Measurements from ENCODE around the gene MSI2.
A peak's percentile ranks its signal among the peaks of the same experiment; 100 is the strongest.

MSI2 gene

DNA sequence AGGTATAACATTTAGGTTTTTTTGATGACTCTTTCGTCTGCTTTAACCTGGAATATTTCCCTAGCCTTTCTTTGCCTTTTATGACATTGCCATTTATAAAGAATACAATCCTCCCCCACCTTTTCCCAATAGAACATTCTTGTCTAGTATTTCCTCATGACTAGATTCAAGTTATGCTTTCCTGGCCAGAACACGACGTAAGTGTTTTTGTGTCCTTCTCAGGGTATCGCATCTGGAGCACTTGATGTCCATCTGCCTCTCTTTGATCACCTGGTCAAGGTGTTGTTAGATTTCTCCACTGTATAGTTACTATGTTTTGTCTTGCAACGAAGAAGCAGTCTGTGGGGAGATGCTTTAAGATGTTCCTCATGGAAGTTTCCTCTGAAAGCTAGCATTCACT lies 87.4 kb downstream of the MSI2 start:
- DNase-seq (ENCODE audit: low spot score): no peak

- DNase-seq (ENCODE audit: low spot score): no peak
These were observed 87.9 kb downstream of the MSI2 start for GRCh38 chr17:57344261-57344660.

GRCh38 chr17:57349541-57350247 lies 93.4 kb downstream of the MSI2 start:
- no peak for DNase-seq (ENCODE audit: low spot score)

DNA sequence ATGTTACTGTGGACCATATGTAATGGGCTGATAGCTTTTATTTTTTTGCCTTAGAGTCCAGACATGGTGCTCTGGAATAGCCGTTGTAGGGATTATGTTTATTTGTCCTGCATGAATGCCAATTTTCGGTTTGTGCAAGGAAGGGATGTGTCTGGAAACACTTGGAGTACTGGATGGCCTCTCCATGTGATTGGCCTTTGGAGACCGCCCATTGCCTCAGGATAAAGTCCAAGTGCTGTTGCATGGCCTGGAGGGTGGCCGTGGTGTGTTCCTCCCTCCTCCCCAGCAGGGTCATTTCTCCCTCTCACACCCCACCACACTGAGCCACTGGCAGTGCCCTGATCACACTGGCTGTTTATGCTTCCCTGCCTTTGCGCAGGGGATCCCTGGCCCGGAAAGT lies 93.9 kb downstream of the MSI2 start:
- no peak for DNase-seq (ENCODE audit: low spot score)

DNA sequence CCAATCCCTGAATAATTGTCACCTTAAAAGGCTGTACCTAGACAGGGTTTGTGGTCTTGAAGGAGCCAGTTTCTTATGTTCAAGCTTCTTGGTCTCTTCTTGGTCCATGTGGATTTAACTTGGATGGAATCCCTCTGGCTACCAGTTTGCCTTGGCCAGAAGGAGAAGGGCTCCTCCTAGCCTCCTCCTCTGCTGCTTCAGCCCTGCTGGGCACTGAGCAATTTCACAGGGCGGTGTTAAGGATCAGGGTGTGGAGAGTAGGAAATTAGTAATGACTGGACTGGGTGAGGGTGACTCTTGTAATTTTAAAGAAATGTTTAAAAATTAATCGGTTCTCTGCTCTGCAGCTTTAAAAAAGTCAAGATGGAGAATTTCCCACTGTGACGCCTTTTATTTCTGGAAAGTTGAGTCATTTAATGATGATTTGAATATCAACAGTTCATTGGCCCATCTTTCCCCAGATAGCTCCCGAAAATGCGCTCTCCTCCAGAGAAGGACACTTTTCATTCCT lies 96.4 kb downstream of the MSI2 start:
- DNase-seq (ENCODE audit: low spot score): no peak

DNA sequence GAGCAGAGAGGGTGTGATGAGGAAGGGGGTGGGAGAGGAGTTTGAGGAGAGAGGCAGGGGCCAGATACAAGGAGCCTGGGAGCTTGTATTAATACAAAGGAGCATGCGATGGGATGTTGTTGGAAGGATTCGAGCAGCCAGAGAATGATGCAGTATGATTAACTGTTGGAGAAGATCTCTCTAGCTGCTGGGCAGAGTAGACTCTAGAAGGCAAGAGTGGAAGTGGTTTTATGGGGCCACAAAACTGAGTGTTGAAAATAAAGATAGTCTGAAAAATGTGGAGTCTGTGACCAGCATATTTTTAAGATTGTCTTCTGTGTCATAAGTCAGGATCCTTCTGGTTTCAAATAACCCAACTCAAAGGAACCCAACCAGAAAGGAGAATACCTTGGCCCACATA lies 98.3 kb downstream of the MSI2 start:
- DNase-seq (ENCODE audit: low spot score): no peak

GRCh38 chr17:57355090-57355859 lies 99.0 kb downstream of the MSI2 start:
- no peak for DNase-seq (ENCODE audit: low spot score)

DNA sequence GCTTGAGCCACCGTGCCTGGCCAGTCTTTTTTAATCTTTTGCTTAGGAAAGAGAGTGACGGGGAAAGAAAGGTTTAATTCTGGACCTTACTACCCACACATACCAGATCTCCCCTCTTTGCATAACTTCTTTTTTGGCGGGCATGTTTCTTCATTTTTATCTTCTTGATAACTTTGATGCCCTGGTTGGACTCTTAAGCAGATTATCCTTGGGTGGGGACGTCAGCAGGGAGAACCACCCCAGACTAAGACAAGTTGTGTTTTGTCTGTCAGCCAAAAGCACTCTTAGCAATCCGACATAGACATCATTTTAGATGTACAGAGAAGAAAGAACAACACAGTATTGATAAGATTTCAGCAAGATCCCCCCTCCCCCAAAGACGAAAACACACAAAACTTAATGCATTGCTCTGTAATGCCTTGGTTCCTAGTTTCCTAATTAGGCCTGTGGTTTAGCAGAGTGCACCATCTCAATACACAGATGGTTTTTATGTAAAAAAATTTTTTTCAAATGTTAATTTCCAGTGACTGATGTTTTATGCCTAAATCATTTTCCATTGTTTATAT lies 99.9 kb downstream of the MSI2 start:
- DNase-seq (ENCODE audit: low spot score): no peak

DNA sequence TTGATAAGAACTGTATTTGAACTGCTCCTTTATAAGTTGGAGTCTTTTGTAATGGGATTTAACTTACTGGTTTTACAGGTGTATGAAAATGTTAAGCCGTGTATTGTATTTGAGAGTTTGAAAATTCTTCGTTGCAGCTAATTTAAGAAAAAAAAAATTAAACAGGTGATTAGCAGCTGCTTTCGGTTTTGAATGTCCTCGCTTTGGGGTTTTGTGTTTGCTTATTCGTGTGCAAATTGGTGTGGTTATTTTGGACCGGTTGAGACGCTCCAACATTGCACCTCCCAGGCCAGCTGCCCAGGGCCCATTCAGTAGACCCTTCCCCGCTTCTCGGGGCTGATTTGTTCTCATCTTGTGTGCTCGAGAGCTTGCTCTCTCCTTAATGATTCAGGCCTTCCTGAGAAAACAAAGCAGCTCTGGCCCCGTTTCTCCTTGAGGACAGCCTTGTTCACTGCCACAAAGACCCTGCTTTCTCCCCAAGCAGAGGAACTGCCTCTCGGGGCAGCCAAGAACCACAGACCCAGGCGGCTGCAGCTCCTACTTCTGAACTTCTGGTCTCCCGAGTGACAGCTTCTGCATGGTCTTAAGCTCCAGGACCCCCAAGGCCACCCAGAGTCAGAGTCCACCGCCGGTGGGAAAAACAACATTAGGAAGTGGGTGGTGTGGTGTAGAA lies 100.5 kb downstream of the MSI2 start:
- DNase-seq (ENCODE audit: low spot score): no peak

DNA sequence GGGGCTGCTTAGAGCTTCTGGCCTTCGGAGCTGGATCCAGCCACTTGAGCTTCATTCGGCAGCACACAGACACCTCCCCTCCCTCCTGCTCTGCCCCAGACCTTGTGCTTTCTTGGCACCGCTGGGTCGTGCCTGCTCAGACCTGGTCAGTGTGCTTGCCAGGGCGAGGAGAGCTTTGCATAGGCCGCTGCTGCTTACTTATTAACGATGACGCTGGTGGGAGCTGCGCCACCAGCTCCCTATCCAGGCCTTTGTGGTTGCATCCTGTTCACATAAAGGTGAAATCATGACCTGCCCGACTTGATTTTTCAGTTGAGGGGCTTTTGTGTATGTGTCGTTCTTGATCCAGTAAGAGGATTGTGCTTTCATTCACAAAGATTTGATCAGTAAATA lies 101.1 kb downstream of the MSI2 start:
- DNase-seq (ENCODE audit: low spot score): no peak

DNA sequence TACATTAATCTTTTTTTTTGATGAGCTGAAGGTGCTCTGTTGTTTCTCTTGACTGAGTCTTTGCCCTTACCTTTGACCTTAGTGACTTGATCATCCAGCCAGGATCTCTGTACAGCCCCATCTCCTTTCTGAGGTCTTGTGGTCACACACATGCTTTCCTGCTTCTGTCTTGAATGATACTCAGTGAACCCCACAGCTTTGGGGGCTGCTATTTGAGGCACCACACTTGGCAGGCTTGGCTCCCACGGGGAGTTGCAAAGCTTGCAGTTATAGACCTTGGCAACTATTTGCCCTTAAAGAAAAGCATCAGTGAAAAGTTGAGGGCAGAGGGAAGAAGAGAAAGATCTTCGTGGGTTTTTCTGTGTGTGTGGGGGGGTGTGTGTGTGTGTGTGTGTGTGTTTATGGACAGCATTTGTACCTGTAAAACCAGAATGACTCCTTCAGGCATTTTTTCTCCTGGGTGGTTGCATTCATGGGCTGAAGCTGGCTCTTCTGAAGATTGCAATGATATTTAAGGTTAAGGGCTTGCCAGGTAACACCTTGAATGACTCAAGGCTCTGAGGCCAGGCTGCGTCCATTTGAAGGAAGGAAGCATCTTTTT lies 101.6 kb downstream of the MSI2 start:
- no peak for DNase-seq (ENCODE audit: low spot score)

DNA sequence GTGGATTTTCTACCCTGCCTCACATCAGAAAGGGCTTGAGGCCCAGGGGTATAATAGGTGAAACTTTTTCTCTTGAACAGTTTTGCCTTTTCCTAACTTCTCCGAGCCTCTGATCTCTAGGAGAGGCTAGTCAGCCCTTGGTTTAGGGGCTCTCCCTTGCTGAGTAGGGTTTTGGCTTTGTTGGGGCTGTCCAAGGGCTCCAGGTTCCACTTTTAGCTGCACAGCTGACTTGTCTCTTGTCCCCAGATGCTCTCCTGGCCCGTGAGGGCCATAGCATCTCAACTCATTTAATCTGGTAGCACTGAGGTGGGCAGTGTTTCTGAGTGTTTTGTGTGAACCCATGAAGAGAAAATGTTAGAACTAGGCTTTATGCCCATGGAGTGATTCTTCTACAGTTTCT lies 103.9 kb downstream of the MSI2 start:
- DNase-seq (ENCODE audit: low spot score): no peak

GRCh38 chr17:57362797-57363556 lies 106.7 kb downstream of the MSI2 start:
- no peak for DNase-seq (ENCODE audit: low spot score)

GRCh38 chr17:57363580-57363979 lies 107.3 kb downstream of the MSI2 start:
- no peak for DNase-seq (ENCODE audit: low spot score)

GRCh38 chr17:57363998-57364643 lies 107.8 kb downstream of the MSI2 start:
- no peak for DNase-seq (ENCODE audit: low spot score)

DNA sequence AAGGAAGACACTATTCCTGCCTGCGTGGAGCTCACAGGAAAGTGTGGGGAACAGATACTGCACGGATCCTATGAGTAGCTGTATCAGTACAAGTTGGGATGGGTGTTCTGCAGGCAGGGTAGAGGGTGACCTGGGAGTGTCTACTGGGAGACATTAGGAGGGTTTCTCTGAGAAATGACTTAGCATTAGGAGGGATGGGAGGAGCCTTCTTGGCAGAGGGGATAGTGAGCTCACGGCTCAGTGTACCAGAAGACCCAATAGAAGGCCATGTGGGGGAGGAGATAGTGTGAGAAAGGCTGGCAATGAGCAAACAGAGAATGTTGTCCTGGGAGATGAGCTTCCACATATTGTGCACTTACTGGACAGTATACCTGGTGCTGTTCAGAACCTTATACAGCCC lies 109.1 kb downstream of the MSI2 start:
- DNase-seq (ENCODE audit: low spot score): peak; percentile 51

- DNase-seq (ENCODE audit: low spot score): no peak
These were observed 109.8 kb downstream of the MSI2 start for GRCh38 chr17:57366177-57366557.

DNA sequence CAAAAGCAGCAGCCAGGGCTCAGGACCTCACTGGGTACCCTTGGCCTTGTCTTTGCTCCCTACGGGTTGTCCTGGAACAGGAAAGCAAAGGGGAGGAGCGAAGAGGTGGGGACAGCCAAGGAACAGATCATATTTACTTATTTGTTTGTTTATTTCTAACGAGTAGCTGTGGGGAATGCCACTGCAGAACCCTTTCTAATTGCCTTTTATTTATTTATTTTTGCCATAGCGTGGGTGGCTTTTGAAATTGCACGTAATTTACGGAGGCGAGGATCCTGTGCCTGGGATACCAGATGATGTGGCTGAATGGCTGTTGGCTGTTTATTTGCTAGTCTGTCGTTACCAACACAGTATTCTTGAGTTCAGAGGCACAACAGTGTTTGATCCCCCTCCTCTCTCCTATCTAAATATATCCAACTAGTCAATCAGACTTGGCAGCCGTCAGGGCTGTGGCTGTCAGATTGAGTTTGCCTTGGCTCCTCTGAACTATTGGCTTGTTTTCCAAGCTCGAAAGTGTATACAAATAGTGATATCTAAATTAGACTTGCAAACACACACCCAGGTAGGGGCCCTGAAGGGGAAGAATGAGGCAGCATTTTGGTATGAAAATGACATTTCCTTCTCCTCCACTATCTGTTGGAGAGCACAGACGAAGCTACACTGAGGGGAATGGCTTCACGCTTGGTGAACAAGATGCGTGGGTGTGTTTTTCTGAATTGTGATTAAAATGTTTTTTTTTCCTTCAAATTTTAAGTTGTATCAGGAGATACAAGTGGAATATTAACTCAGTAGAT lies 110.4 kb downstream of the MSI2 start:
- peak; percentile 26 for DNase-seq (ENCODE audit: low spot score)

GRCh38 chr17:57368637-57369336 lies 112.5 kb downstream of the MSI2 start:
- DNase-seq (ENCODE audit: low spot score): no peak

All from hematopoietic multipotent progenitor cell treated with erythropoietin and hydrocortisone succinate and interleukin-3 and kit ligand, for 17 days (in vitro differentiated cells).